Peyer's patch (tissue), 4 donors: Measurements from ENCODE around the gene SPEM2. TPM values are rescaled to one million over a fixed set of nuclear protein-coding genes. Genes with fewer than 3 reads are reported as not detected.

Experiments used
- DNase-seq, 3 donors: peaks; one replicate each; pipeline ENCODE4 v3.0.0-alpha.2; 2017 to 2019
- H3K27ac ChIP-seq, 4 donors: fragments of 200-600 bp; sonication (generic); one replicate each; pipeline ENCODE4 v1.5.1; 2016 to 2019
- H3K27me3 ChIP-seq, 2 donors: fragments of 200-600 bp; sonication (generic); one replicate each; pipeline ENCODE4 v1.5.1; 2019
- H3K36me3 ChIP-seq, 3 donors: fragments of 200-600 bp; sonication (generic); one replicate each; pipeline ENCODE4 v1.5.1; 2016 to 2019
- H3K4me1 ChIP-seq, 4 donors: fragments of 200-600 bp; sonication (generic); one replicate each; pipeline ENCODE4 v1.5.1; 2016 to 2019
- H3K4me3 ChIP-seq, 4 donors: fragments of 200-600 bp; sonication (generic); 1 replicate in 3 of 4; 2 replicates in 1 of 4; pipeline ENCODE4 v1.5.1; 2016 to 2019; ENCODE audit warnings: mild to moderate bottlenecking in 1 of 4
- H3K9me3 ChIP-seq, 4 donors: fragments of 200-600 bp; sonication (generic); one replicate each; pipeline ENCODE4 v1.5.1; 2016 to 2019; ENCODE audit warnings: mild to moderate bottlenecking in 1 of 4
- POLR2A ChIP-seq, 2 donors: fragments of 450-650 bp; IDR thresholded peaks; one replicate each; pipeline ENCODE4 v1.5.1; 2017; ENCODE audit warnings: antibody characterized with exemption in 2 of 2, mild to moderate bottlenecking in 2 of 2, moderate library complexity in 2 of 2
- total RNA-seq, 4 donors: library from RNA; depleted of rRNA; stranded (reverse); fragments of >200 nt; gene quantifications; one replicate each; pipeline ENCODE4 v1.1.0, GENCODE V29; 2016
- TF ChIP-seq, protein P1 (sequence below), 6 experiments: fragments of 450-650 bp in 4 of 6; fragments of 200-600 bp in 2 of 6; sonication (generic) in 1 of 6; IDR thresholded peaks; one replicate each; pipeline ENCODE4 v1.5.1; 2017 to 2019; ENCODE audit warnings: antibody characterized with exemption in 6 of 6, mild to moderate bottlenecking in 3 of 6, moderate library complexity in 1 of 6

Gene SPEM2
- total RNA-seq, 4 donors from 2014 or later = not detected

DNA sequence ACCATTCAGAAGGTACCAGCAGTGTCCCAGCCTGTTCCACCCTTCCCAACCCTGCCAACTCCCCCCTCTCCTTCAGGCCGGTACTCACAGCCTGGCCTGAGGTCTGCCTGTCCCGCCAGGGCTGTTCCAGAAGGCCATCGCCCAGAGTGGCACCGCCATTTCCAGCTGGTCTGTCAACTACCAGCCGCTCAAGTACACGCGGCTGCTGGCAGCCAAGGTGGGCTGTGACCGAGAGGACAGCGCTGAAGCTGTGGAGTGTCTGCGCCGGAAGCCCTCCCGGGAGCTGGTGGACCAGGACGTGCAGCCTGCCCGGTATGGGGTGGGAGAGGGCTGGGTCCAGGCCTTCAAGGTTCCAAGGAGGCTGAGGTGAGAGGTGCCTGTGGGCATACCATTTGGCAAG, 10.6 kb upstream of the SPEM2 start:
- Histone ChIP-seq H3K4me3 (no peak overlapping the region), H3K9me3 (no peaks in the 10 kb centered on the region), H3K4me1 (no peaks in the 10 kb centered on the region), H3K36me3 (no peaks in the 10 kb centered on the region), H3K27me3 (no peaks in the 10 kb centered on the region), H3K27ac (no peak overlapping the region)
- TF ChIP-seq POLR2A (IDR thresholded peaks at IDR 0.05) = no peak
- TF ChIP-seq, protein P1, sequence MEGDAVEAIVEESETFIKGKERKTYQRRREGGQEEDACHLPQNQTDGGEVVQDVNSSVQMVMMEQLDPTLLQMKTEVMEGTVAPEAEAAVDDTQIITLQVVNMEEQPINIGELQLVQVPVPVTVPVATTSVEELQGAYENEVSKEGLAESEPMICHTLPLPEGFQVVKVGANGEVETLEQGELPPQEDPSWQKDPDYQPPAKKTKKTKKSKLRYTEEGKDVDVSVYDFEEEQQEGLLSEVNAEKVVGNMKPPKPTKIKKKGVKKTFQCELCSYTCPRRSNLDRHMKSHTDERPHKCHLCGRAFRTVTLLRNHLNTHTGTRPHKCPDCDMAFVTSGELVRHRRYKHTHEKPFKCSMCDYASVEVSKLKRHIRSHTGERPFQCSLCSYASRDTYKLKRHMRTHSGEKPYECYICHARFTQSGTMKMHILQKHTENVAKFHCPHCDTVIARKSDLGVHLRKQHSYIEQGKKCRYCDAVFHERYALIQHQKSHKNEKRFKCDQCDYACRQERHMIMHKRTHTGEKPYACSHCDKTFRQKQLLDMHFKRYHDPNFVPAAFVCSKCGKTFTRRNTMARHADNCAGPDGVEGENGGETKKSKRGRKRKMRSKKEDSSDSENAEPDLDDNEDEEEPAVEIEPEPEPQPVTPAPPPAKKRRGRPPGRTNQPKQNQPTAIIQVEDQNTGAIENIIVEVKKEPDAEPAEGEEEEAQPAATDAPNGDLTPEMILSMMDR (IDR thresholded peaks at IDR 0.05) = no peak
- no peak for DNase-seq

DNA sequence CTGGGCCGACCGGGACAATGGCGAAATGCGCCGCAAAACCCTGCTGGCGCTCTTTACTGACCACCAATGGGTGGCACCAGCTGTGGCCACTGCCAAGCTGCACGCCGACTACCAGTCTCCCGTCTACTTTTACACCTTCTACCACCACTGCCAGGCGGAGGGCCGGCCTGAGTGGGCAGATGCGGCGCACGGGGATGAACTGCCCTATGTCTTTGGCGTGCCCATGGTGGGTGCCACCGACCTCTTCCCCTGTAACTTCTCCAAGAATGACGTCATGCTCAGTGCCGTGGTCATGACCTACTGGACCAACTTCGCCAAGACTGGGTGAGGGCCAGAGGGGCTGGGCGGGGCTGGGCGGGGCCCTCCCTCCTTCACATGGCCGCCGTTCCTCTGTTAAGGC, 9.6 kb upstream of the SPEM2 start:
- H3K27me3 ChIP-seq = no peaks in the 10 kb centered on the region
- no peaks in the 10 kb centered on the region for H3K9me3 ChIP-seq
- H3K4me3 ChIP-seq = no peak overlapping the region
- no peak overlapping the region for H3K27ac ChIP-seq
- TF ChIP-seq, protein P1 (IDR thresholded peaks at IDR 0.05) = no peak
- TF ChIP-seq POLR2A (IDR thresholded peaks at IDR 0.05) = no peak
- no peak for DNase-seq
- H3K4me1 ChIP-seq = no peaks in the 10 kb centered on the region
- H3K36me3 ChIP-seq = no peaks in the 10 kb centered on the region

DNA sequence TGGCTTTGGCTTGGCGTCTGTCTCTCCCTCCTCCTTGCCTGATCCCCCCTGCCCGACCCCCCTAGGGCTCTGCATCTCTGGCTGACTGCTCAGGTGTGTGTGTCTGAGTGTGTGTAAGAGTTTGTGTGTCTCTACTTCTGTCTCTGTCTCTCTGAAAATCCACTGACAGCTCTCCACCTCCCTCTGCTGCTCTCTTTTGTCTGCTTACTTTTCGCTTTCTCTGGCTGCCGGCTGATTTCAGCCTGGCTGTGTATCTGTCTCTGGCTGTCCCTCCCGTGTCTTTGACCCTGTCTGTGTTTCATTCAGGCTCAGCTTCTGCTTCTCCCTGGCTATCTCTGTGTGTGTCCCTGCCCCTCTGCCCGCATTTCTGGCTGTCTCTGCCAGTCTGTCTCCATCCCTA, 9.1 kb upstream of the SPEM2 start:
- Histone ChIP-seq H3K36me3 (no peaks in the 10 kb centered on the region), H3K27me3 (no peaks in the 10 kb centered on the region), H3K4me3 (no peak overlapping the region), H3K9me3 (no peaks in the 10 kb centered on the region), H3K27ac (no peak overlapping the region), H3K4me1 (no peaks in the 10 kb centered on the region)
- no peak for TF ChIP-seq POLR2A (IDR thresholded peaks at IDR 0.05)
- TF ChIP-seq, protein P1 (IDR thresholded peaks at IDR 0.05) = peak in 2 of 6 experiments; percentile 15 to 23
- DNase-seq = no peak

DNA sequence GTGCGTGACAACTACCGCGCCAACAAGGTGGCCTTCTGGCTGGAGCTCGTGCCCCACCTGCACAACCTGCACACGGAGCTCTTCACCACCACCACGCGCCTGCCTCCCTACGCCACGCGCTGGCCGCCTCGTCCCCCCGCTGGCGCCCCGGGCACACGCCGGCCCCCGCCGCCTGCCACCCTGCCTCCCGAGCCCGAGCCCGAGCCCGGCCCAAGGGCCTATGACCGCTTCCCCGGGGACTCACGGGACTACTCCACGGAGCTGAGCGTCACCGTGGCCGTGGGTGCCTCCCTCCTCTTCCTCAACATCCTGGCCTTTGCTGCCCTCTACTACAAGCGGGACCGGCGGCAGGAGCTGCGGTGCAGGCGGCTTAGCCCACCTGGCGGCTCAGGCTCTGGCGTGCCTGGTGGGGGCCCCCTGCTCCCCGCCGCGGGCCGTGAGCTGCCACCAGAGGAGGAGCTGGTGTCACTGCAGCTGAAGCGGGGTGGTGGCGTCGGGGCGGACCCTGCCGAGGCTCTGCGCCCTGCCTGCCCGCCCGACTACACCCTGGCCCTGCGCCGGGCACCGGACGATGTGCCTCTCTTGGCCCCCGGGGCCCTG, 8.3 kb upstream of the SPEM2 start:
- TF ChIP-seq, protein P1 (IDR thresholded peaks at IDR 0.05) = no peak
- no peak for TF ChIP-seq POLR2A (IDR thresholded peaks at IDR 0.05)
- Histone ChIP-seq H3K9me3 (no peaks in the 10 kb centered on the region), H3K27ac (no peak overlapping the region), H3K36me3 (no peaks in the 10 kb centered on the region), H3K27me3 (no peaks in the 10 kb centered on the region), H3K4me1 (no peaks in the 10 kb centered on the region), H3K4me3 (no peak overlapping the region)
- no peak for DNase-seq

DNA sequence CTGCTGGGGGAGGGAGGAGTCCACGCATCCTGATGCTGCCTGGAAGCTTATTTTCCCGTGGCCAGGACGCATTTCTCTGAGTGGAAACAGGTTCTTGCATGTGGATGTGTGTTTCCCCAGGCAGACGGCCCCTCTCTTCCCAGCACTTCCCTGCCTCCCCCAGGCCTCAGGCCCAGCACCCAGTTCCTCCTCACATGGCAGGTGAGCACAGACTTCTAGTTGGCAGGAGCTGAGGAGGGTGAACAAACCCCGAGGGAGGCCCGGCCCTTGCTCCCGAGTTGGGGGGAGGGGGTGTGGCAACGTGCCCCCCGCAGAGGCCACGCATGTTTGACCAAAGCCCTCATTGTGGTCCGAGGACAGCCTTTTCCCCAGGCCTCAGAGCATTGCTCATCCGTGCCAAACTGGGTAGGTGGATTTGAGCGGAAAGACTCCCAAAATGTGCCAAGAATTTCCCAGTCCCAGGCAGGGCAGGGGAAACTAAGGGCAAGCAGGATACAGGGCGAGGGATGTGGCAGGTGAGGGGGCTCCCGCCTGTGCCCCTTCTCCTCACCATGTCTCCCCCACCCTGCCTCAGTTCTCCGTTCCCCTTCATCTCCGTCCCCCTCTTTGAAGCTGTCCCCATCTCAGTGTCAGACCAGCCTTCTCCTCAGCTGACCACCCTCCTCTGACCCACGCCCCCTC, 6.8 kb upstream of the SPEM2 start:
- Histone ChIP-seq H3K27me3 (no peaks in the 10 kb centered on the region), H3K27ac (no peak overlapping the region), H3K36me3 (no peaks in the 10 kb centered on the region), H3K9me3 (no peaks in the 10 kb centered on the region), H3K4me3 (no peak overlapping the region), H3K4me1 (no peaks in the 10 kb centered on the region)
- DNase-seq = no peak
- no peak for TF ChIP-seq POLR2A (IDR thresholded peaks at IDR 0.05)
- TF ChIP-seq, protein P1 (IDR thresholded peaks at IDR 0.05) = no peak
